Transverse colon (tissue), 4 donors: ENCODE measurements around the gene ZBTB7B. TPM values are rescaled to one million over a fixed set of nuclear protein-coding genes. Genes with fewer than 3 reads are reported as not detected.

Experiments
- DNase-seq: peaks from one replicate; pipeline ENCODE4 v3.0.0-alpha.2; 2019
- H3K27ac ChIP-seq, 4 donors: fragments of 200-600 bp; sonication (generic); 2 replicates each; pipeline ENCODE4 v1.5.1; 2016 to 2018; ENCODE audit warnings: inconsistent platforms in 4 of 4
- H3K27me3 ChIP-seq: fragments of 200-600 bp; sonication (generic); 2 replicates; pipeline ENCODE4 v1.5.1; 2017; ENCODE audit warnings: inconsistent platforms
- H3K36me3 ChIP-seq, 4 donors: fragments of 200-600 bp; sonication (generic); 2 replicates each; pipeline ENCODE4 v1.5.1; 2017 to 2019; ENCODE audit warnings: inconsistent platforms in 4 of 4
- H3K4me1 ChIP-seq, 4 donors: fragments of 200-600 bp; sonication (generic); 2 replicates each; pipeline ENCODE4 v1.5.1; 2017 to 2020; ENCODE audit warnings: inconsistent platforms in 4 of 4
- H3K4me3 ChIP-seq, 4 donors: fragments of 200-600 bp; sonication (generic); 1 replicate in 1 of 4; 2 replicates in 3 of 4; pipeline versions ENCODE4 v1.5.1 to v1.6.1; 2017 to 2019; ENCODE audit warnings: inconsistent platforms in 4 of 4
- H3K9me3 ChIP-seq, 2 donors: fragments of 200-600 bp; sonication (generic); 2 replicates each; pipeline ENCODE4 v1.5.1; 2017 to 2019; ENCODE audit warnings: inconsistent platforms in 2 of 2
- CTCF ChIP-seq, 5 experiments: fragments of 200-600 bp in 3 of 5; fragments of 450-650 bp in 2 of 5; sonication (generic) in 3 of 5; IDR thresholded peaks; 1 replicate in 2 of 5; 2 replicates in 3 of 5; pipeline ENCODE4 v1.5.1; 2016 to 2017; ENCODE audit warnings: antibody characterized with exemption in 5 of 5, inconsistent platforms in 3 of 5, mild to moderate bottlenecking in 2 of 5, moderate library complexity in 1 of 5
- EP300 ChIP-seq: sonication (generic); formaldehyde crosslinking; IDR thresholded peaks from one replicate; pipeline ENCODE4 v1.6.1; 2017; ENCODE audit warnings: antibody characterized with exemption, low read depth
- POLR2A ChIP-seq: fragments of 450-650 bp; IDR thresholded peaks from one replicate; pipeline ENCODE4 v1.6.1; 2016; ENCODE audit warnings: antibody characterized with exemption, mild to moderate bottlenecking, moderate library complexity
- POLR2AphosphoS5 ChIP-seq, 3 donors: sonication (generic); formaldehyde crosslinking; IDR thresholded peaks; one replicate each; pipeline ENCODE4 v1.6.1; 2016; ENCODE audit warnings: antibody characterized with exemption in 3 of 3
- WGBS, 2 donors: methylation state at CpG; one replicate each; pipeline ENCODE4 v1.1.5; 2018; ENCODE audit warnings: low coverage in 1 of 2; 5-methylcytosine and 5-hydroxymethylcytosine counted together
- in situ Hi-C, 4 donors: fragments of 200-750 bp; cut with MboI; loops; one replicate each; pipeline versions ENCODE4 v1.15.0 to v1.15.1; 2017; ENCODE audit warnings: low sequenced_read_pairs in 3 of 4, low pct_ligation_motif_present in 1 of 4, low pct_unique_long_range_greater_than_20kb in 1 of 4
- intact Hi-C: fragments of 100-400 bp; cut with DNase I; formaldehyde crosslinking; loops from one replicate; pipeline ENCODE4 v1.15.1; 2023; ENCODE audit warnings: low total_unique reads
- total RNA-seq, 4 donors: library from RNA; depleted of rRNA; stranded (reverse); fragments of >200 nt; gene quantifications; one replicate each; pipeline ENCODE4 v1.1.0, GENCODE V29; 2016

The ZBTB7B gene
- total RNA-seq, 4 donors from 2014 or later, result 85.2 to 513 (median 272) TPM

- Histone ChIP-seq H3K27ac (peak overlapping the region; percentile 73 to 86 (median 83)), H3K4me1 (peaks cover 14 to 39% (median 34%) of the 10 kb centered on the region in 4 donors), H3K27me3 (no peaks in the 10 kb centered on the region), H3K4me3 (no peak overlapping the region), H3K9me3 (no peaks in the 10 kb centered on the region), H3K36me3 (no peaks in the 10 kb centered on the region)
- intact Hi-C loops (no loop called here), in situ Hi-C loops (no loop called here)
- WGBS, 2 donors, result 78 to 82% methylated on average over 3 to 5 of the region's 5 CpGs
- DNase-seq, result no peak
- TF ChIP-seq EP300 (no peak), POLR2AphosphoS5 (IDR thresholded peaks at IDR 0.05) (no peak), POLR2A (no peak), CTCF (IDR thresholded peaks at IDR 0.05) (no peak)
These were observed 40.2 kb downstream of the ZBTB7B start for GRCh38 chr1:155042789-155043188.

GRCh38 chr1:155043301-155043702 is 40.7 kb downstream of the ZBTB7B start:
- DNase-seq, result peak; percentile 69
- in situ Hi-C loops (no loop called here), intact Hi-C loops (no loop called here)
- Histone ChIP-seq H3K27me3 (no peaks in the 10 kb centered on the region), H3K36me3 (no peaks in the 10 kb centered on the region), H3K4me3 (no peak overlapping the region), H3K4me1 (peaks cover 14 to 34% (median 30%) of the 10 kb centered on the region in 4 donors), H3K9me3 (no peaks in the 10 kb centered on the region), H3K27ac (peak overlapping the region; percentile 73 to 86 (median 83))
- 50 to 60% methylated on average over 1 to 12 of the region's 12 CpGs for WGBS, 2 donors
- TF ChIP-seq CTCF (IDR thresholded peaks at IDR 0.05) (peak in 3 of 5 experiments; percentile 2 to 36 (median 35)), POLR2A (peak; percentile 44), EP300 (no peak), POLR2AphosphoS5 (IDR thresholded peaks at IDR 0.05) (no peak)

GRCh38 chr1:155043793-155044192 is 41.2 kb downstream of the ZBTB7B start:
- no peaks in the 10 kb centered on the region for H3K36me3 ChIP-seq
- in situ Hi-C loops, result no loop called here
- H3K4me3 ChIP-seq, result no peak overlapping the region
- H3K27me3 ChIP-seq, result no peaks in the 10 kb centered on the region
- intact Hi-C loops, result no loop called here
- WGBS, 2 donors, result 38 to 40% methylated on average over 1 to 3 of the region's 3 CpGs
- peaks cover 11 to 31% (median 26%) of the 10 kb centered on the region in 4 donors for H3K4me1 ChIP-seq
- H3K9me3 ChIP-seq, result no peaks in the 10 kb centered on the region
- no peak for TF ChIP-seq EP300
- TF ChIP-seq POLR2A, result no peak
- peak in 2 of 3 donors; percentile 9 to 23 for TF ChIP-seq POLR2AphosphoS5 (IDR thresholded peaks at IDR 0.05)
- TF ChIP-seq CTCF (IDR thresholded peaks at IDR 0.05), result peak in 1 of 5 experiments; percentile 21
- DNase-seq, result peak; percentile 61
- peak overlapping the region; percentile 73 to 86 (median 83) for H3K27ac ChIP-seq

GRCh38 chr1:155044365-155044764 is 41.8 kb downstream of the ZBTB7B start:
- H3K27me3 ChIP-seq, result no peaks in the 10 kb centered on the region
- H3K27ac ChIP-seq, result peak overlapping the region; percentile 73 to 86 (median 83)
- no peak overlapping the region for H3K4me3 ChIP-seq
- WGBS, 2 donors, result 86 to 88% methylated on average over 5 to 6 of the region's 6 CpGs
- TF ChIP-seq EP300 (no peak), POLR2A (no peak), POLR2AphosphoS5 (IDR thresholded peaks at IDR 0.05) (no peak)
- H3K36me3 ChIP-seq, result no peaks in the 10 kb centered on the region
- intact Hi-C loops (no loop called here), in situ Hi-C loops (no loop called here)
- H3K9me3 ChIP-seq, result no peaks in the 10 kb centered on the region
- DNase-seq, result no peak
- H3K4me1 ChIP-seq, result peaks cover 14 to 28% (median 24%) of the 10 kb centered on the region in 4 donors
